Parathyroid adenoma (tissue), 2 donors: Measurements from ENCODE around the gene FAM110D.

ENCODE experiments used
- H2AFZ ChIP-seq: fragments of 300-600 bp; sonication (generic); one replicate; pipeline ENCODE4 v1.7.0; 2017; ENCODE audit warnings: antibody characterized with exemption, mild to moderate bottlenecking
- H3K27ac ChIP-seq: fragments of 300-600 bp; sonication (generic); one replicate; pipeline ENCODE4 v1.7.0; 2017
- H3K27me3 ChIP-seq: fragments of 300-600 bp; sonication (generic); one replicate; pipeline ENCODE4 v1.7.0; 2017; ENCODE audit warnings: low read length; ENCODE audit not compliant: control insufficient read depth, insufficient read depth
- H3K36me3 ChIP-seq: fragments of 300-600 bp; sonication (generic); one replicate; pipeline ENCODE4 v1.7.0; 2017; ENCODE audit warnings: low read length; ENCODE audit not compliant: control insufficient read depth, insufficient read depth
- H3K4me1 ChIP-seq: fragments of 300-600 bp; sonication (generic); one replicate; pipeline ENCODE4 v1.7.0; 2017; ENCODE audit warnings: control low read depth
- H3K4me2 ChIP-seq: fragments of 300-600 bp; sonication (generic); one replicate; pipeline ENCODE4 v1.7.0; 2017; ENCODE audit warnings: low read length
- H3K4me3 ChIP-seq: fragments of 300-600 bp; sonication (generic); one replicate; pipeline ENCODE4 v1.7.0; 2017; ENCODE audit warnings: low read depth, low read length
- H3K79me2 ChIP-seq: fragments of 300-600 bp; sonication (generic); one replicate; pipeline ENCODE4 v1.7.0; 2017; ENCODE audit warnings: control low read depth
- H3K9ac ChIP-seq: fragments of 300-600 bp; sonication (generic); one replicate; pipeline ENCODE4 v1.7.0; 2017; ENCODE audit warnings: mild to moderate bottlenecking
- H3K9me3 ChIP-seq: fragments of 300-600 bp; sonication (generic); one replicate; pipeline ENCODE4 v1.7.0; 2017; ENCODE audit warnings: low read length; ENCODE audit not compliant: control insufficient read depth
- TF ChIP-seq, protein P1 (sequence below): fragments of 300-600 bp; sonication (generic); IDR thresholded peaks from one replicate; pipeline ENCODE4 v1.7.0; 2017; ENCODE audit warnings: antibody characterized with exemption, mild to moderate bottlenecking
- donor health status: primary hyperparathyroidism.

FAM110D gene

GRCh38 chr1:26145041-26145959 is 13.6 kb upstream of the FAM110D start:
- Histone ChIP-seq H3K27me3 (no peaks in the 10 kb centered on the region), H3K4me2 (peak overlapping the region; percentile 30), H3K9me3 (no peaks in the 10 kb centered on the region), H3K36me3 (no peaks in the 10 kb centered on the region), H3K27ac (no peak overlapping the region), H3K9ac (no peak overlapping the region), H3K4me3 (no peak overlapping the region), H3K4me1 (no peaks in the 10 kb centered on the region), H3K79me2 (no peaks in the 10 kb centered on the region), H2AFZ (peak overlapping the region; percentile 16)
- TF ChIP-seq, protein P1, sequence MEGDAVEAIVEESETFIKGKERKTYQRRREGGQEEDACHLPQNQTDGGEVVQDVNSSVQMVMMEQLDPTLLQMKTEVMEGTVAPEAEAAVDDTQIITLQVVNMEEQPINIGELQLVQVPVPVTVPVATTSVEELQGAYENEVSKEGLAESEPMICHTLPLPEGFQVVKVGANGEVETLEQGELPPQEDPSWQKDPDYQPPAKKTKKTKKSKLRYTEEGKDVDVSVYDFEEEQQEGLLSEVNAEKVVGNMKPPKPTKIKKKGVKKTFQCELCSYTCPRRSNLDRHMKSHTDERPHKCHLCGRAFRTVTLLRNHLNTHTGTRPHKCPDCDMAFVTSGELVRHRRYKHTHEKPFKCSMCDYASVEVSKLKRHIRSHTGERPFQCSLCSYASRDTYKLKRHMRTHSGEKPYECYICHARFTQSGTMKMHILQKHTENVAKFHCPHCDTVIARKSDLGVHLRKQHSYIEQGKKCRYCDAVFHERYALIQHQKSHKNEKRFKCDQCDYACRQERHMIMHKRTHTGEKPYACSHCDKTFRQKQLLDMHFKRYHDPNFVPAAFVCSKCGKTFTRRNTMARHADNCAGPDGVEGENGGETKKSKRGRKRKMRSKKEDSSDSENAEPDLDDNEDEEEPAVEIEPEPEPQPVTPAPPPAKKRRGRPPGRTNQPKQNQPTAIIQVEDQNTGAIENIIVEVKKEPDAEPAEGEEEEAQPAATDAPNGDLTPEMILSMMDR = peak; percentile 58

DNA sequence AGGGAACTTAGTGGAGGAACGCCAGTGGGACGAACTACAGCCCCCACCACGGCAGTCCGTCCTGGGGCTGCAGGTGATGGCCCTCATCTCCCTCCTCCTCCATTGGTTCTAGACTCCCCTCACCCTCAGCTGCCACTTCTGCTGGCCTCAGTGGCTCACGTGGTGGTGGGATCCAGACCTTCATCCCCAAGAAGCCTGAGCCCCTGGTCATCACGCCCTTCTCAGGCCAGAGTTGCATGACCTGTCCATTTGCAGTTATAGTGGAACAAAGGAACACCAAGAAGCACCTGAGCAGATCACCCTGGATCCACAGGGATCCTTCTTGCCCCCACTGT is 13.0 kb upstream of the FAM110D start:
- TF ChIP-seq, protein P1 = no peak

DNA sequence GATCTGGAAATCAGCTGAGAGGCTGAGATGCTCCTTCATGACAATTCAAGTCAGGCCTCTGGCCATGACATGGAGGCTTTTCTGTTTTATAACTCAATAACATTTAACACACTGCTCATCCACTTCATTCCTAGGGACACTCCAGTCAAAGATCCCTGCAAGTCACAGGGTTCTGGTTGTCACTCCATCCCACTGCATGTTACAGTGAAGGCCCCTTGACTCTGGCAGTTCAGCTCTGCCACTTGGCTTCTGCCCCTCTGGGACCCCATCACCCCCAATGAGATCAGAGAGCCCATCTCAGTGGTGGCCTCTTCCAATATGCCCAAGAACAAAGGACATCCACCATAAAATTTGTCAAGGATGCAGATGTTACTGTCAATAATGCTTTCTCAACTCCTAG is 10.0 kb upstream of the FAM110D start:
- TF ChIP-seq, protein P1 = no peak
- Histone ChIP-seq H3K36me3 (no peaks in the 10 kb centered on the region), H3K9ac (no peak overlapping the region), H3K9me3 (no peaks in the 10 kb centered on the region), H3K27me3 (no peaks in the 10 kb centered on the region), H2AFZ (no peak overlapping the region), H3K4me3 (no peak overlapping the region), H3K4me1 (no peaks in the 10 kb centered on the region), H3K4me2 (no peak overlapping the region), H3K27ac (no peak overlapping the region), H3K79me2 (no peaks in the 10 kb centered on the region)

More for the DNA sequence above, 13.0 kb upstream of the FAM110D start:
- Histone ChIP-seq H3K4me3 (no peak overlapping the region), H2AFZ (no peak overlapping the region), H3K79me2 (no peaks in the 10 kb centered on the region), H3K9me3 (no peaks in the 10 kb centered on the region), H3K4me2 (no peak overlapping the region), H3K27me3 (no peaks in the 10 kb centered on the region), H3K36me3 (no peaks in the 10 kb centered on the region), H3K27ac (no peak overlapping the region), H3K4me1 (no peaks in the 10 kb centered on the region), H3K9ac (no peak overlapping the region)

- no peaks in the 10 kb centered on the region for H3K79me2 ChIP-seq
- H2AFZ ChIP-seq = no peak overlapping the region
- H3K4me3 ChIP-seq = no peak overlapping the region
- TF ChIP-seq, protein P1 = no peak
- no peak overlapping the region for H3K9ac ChIP-seq
- no peaks in the 10 kb centered on the region for H3K9me3 ChIP-seq
- H3K36me3 ChIP-seq = no peaks in the 10 kb centered on the region
- H3K27me3 ChIP-seq = no peaks in the 10 kb centered on the region
- H3K4me1 ChIP-seq = no peaks in the 10 kb centered on the region
- H3K4me2 ChIP-seq = no peak overlapping the region
- no peak overlapping the region for H3K27ac ChIP-seq
These were observed 4.8 kb upstream of the FAM110D start for GRCh38 chr1:26153966-26154532.
